A673 (cell line): ENCODE results near the gene SFTPA2. TPM values are rescaled to one million over a fixed set of nuclear protein-coding genes. Genes with fewer than 3 reads are reported as not detected.

Experiments
- BruUV-seq: library from RNA; stranded (reverse); fragments of 400-500 nt; replicated peaks from 2 replicates; lab custom pipeline; 2021; lab: Mats Ljungman, UMichigan
- CTCF ChIA-PET: fragments of 300-600 bp; sonication (Branson Sonifier 250); formaldehyde crosslinking; loops from one replicate; lab custom pipeline; 2022; ENCODE audit warnings: antibody characterized with exemption; lab: Charles Lee
- POLR2A ChIA-PET: fragments of 300-600 bp; sonication (Branson Sonifier 250); formaldehyde crosslinking; loops from one replicate; lab custom pipeline; 2022; ENCODE audit warnings: antibody characterized with exemption; ENCODE audit not compliant: low non-redundant PET; lab: Charles Lee
- DNase-seq: peaks from one replicate; pipeline ENCODE4 v3.0.0-alpha.2; 2015; ENCODE audit warnings: low spot score
- H3K27ac ChIP-seq: fragments of 200-600 bp; sonication (generic); 2 replicates; pipeline ENCODE4 v1.5.1; 2016; ENCODE audit warnings: mixed run types, low read depth, mild to moderate bottlenecking, mixed read lengths, antibody characterized with exemption, low read length; ENCODE audit not compliant: poor library complexity, severe bottlenecking
- H3K27me3 ChIP-seq: fragments of 200-600 bp; sonication (generic); replicated peaks from 2 replicates; pipeline ENCODE4 v1.6.1; 2017; ENCODE audit warnings: mixed run types, low read depth, mild to moderate bottlenecking, mixed read lengths, antibody characterized with exemption, low read length; ENCODE audit not compliant: insufficient read depth, poor library complexity
- H3K36me3 ChIP-seq: fragments of 200-600 bp; sonication (generic); 2 replicates; pipeline ENCODE4 v1.6.1; 2016; ENCODE audit warnings: mixed run types, mild to moderate bottlenecking, mixed read lengths, antibody characterized with exemption, low read length; ENCODE audit not compliant: insufficient read depth, poor library complexity, severe bottlenecking
- H3K4me1 ChIP-seq: fragments of 200-600 bp; sonication (generic); 2 replicates; pipeline ENCODE4 v1.6.1; 2017; ENCODE audit warnings: mixed run types, mild to moderate bottlenecking, mixed read lengths, antibody characterized with exemption, low read length; ENCODE audit not compliant: insufficient read depth, poor library complexity, severe bottlenecking
- H3K4me3 ChIP-seq: fragments of 200-600 bp; sonication (generic); 2 replicates; pipeline ENCODE4 v1.5.1; 2016; ENCODE audit warnings: low read depth, mixed run types, mild to moderate bottlenecking, mixed read lengths, low read length; ENCODE audit not compliant: poor library complexity, severe bottlenecking
- H3K9me3 ChIP-seq: fragments of 200-600 bp; sonication (generic); 2 replicates; pipeline ENCODE4 v1.6.1; 2016; ENCODE audit warnings: mixed run types, low read depth, mild to moderate bottlenecking, mixed read lengths, antibody characterized with exemption, low read length; ENCODE audit not compliant: poor library complexity, severe bottlenecking
- CTCF ChIP-seq: fragments of 300-800, 200-600 bp; sonication (generic); conservative IDR thresholded peaks from 2 replicates; pipeline ENCODE4 v1.5.1; 2017; ENCODE audit warnings: low read depth, mild to moderate bottlenecking, antibody characterized with exemption, low read length, moderate library complexity, mixed read lengths
- EZH2 ChIP-seq: fragments of 200-600 bp; sonication (generic); IDR thresholded peaks from 2 replicates; pipeline ENCODE4 v1.6.1; 2017; ENCODE audit warnings: borderline replicate concordance, low read depth, mild to moderate bottlenecking, mixed read lengths, antibody characterized with exemption, low read length; ENCODE audit not compliant: poor library complexity, severe bottlenecking
- intact Hi-C: fragments of 100-400 bp; cut with micrococcal nuclease; formaldehyde crosslinking; loops from one replicate; pipeline ENCODE4 v1.10.0; 2022; ENCODE audit not compliant: unreplicated experiment
- total RNA-seq: library from RNA; stranded (reverse); gene quantifications from 2 replicates; pipeline ENCODE4 v1.2.3, GENCODE V29; 2021

SFTPA2 gene
- total RNA-seq, 1 experiment from 2014 or later, result not detected

- POLR2A ChIA-PET, result no interaction called here
- CTCF ChIA-PET, result no interaction called here
- no TSS peak for BruUV-seq
- Histone ChIP-seq H3K9me3 (no peaks in the 10 kb centered on the region), H3K36me3 (no peaks in the 10 kb centered on the region), H3K27ac (no peak overlapping the region), H3K27me3 (peaks cover 12% of the 10 kb centered on the region), H3K4me3 (no peak overlapping the region), H3K4me1 (no peaks in the 10 kb centered on the region)
- TF ChIP-seq EZH2 (no peak), CTCF (no peak)
- DNase-seq, result no peak
- intact Hi-C loops, result loop anchor here (10.0 kb wide), 1 partner anchor 231 kb away; no protein-coding TSS in a partner anchor
Measured at GRCh38 chr10:79605308-79605707, 45.1 kb upstream of the SFTPA2 start.

GRCh38 chr10:79604294-79604693 lies 44.1 kb upstream of the SFTPA2 start:
- ChIA-PET CTCF (no interaction called here), POLR2A (no interaction called here)
- intact Hi-C loops, result loop anchor here (10.0 kb wide), 1 partner anchor 229 kb away; no protein-coding TSS in a partner anchor
- no peaks in the 10 kb centered on the region for H3K4me1 ChIP-seq
- no peaks in the 10 kb centered on the region for H3K36me3 ChIP-seq
- DNase-seq, result no peak
- H3K4me3 ChIP-seq, result no peak overlapping the region
- TF ChIP-seq EZH2, result no peak
- TF ChIP-seq CTCF, result no peak
- no TSS peak for BruUV-seq
- H3K27me3 ChIP-seq, result peaks cover 16% of the 10 kb centered on the region
- H3K9me3 ChIP-seq, result no peaks in the 10 kb centered on the region
- H3K27ac ChIP-seq, result no peak overlapping the region

- no peak for DNase-seq
- Histone ChIP-seq H3K9me3 (peaks cover 2% of the 10 kb centered on the region), H3K4me1 (no peaks in the 10 kb centered on the region), H3K36me3 (no peaks in the 10 kb centered on the region), H3K4me3 (no peak overlapping the region), H3K27me3 (peaks cover 17% of the 10 kb centered on the region), H3K27ac (no peak overlapping the region)
- ChIA-PET CTCF (interaction anchor here (1.2 kb wide), 1 partner anchor 391 kb away, joined by 3 read pairs; no protein-coding TSS in a partner anchor), POLR2A (no interaction called here)
- no peak for TF ChIP-seq CTCF
- no peak for TF ChIP-seq EZH2
- no TSS peak for BruUV-seq
- intact Hi-C loops, result loop anchor here (10.0 kb wide), 1 partner anchor 228 kb away; no protein-coding TSS in a partner anchor
Measured at GRCh38 chr10:79602953-79603352, 42.7 kb upstream of the SFTPA2 start.
